ENCODE measurements around the gene NUDT21.
"Not testable (repeated sequence)": the region's sequence is repeated elsewhere in the genome, so short reads cannot be mapped to it uniquely, and the experiment has no call there.

NUDT21 gene

GRCh38 chr16:56450986-56451752 lies at the start of gene NUDT21, which contains the start of gene OGFOD1:
NUDT21 (minus strand) TSS chr16:56451332; CDS start chr16:56451202, 130 bp downstream.
OGFOD1 (plus strand) TSS chr16:56451554; CDS start chr16:56451613, 59 bp downstream.
- DNase-seq: peak; percentile 94

DNA sequence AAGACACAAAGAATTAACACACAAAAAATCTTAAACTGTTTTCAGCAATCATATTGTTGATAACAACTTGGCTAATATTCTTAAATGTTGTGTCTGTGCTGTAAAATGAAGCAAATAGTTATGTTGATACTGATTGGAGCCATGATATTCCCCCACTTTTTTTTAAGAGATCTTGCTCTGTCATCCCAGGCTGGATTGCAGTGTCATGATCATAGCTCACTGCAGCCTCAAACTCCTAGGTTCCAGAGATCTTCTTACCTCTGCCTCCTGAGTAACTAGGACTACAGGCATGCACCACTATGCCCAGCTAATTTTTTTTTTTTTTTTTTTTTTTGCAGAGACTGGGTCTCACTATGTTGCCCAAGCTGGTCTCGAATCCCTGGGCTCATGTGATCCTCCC lies 42.7 kb upstream of the NUDT21 start:
- no peak for DNase-seq

DNA sequence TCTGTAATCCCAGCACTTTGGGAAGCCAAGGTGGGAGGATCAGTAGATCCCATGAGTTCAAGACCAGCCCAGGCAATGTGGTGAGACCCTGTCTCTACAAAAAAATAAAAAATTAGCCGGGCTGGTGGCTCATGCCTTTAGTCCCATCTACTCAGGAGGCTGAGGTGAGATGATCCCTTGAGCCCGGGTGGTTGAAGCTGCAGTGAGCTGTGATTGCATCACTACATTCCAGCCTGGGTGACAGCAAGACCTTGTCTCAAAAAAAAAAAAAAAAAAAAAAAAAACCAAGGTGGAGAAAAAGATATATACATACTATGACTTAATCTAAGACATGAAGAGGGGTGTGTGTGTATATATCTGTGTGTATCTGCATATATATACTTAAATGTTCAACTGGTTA lies 42.0 kb upstream of the NUDT21 start:
- no peak for DNase-seq

DNA sequence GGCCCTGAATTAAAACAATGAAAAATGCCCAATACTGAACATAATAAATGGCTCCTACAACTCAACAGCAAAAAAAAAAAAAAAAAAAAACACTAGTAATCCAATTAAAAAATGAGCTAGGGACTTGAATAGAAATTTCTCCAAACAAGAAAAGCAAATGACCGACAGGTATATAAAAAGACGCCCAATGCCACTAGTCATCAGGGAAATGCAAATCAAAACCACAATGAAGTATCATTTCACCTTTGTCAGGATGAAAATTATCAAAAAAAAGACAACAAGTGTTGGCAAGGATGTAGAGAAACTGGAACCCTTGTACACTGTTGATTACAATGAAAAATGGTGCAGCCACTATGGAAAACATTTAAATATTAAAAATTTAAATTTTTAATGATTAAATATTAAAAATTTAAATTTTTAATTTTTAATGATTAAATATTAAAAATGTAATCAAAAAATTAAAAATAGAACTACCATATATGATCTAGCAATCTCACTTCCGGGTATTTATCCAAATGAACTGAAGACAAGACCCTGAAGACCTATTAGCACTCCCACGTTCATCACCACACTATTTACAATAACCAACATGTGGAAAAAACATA lies 40.6 kb upstream of the NUDT21 start:
- DNase-seq: no peak

DNA sequence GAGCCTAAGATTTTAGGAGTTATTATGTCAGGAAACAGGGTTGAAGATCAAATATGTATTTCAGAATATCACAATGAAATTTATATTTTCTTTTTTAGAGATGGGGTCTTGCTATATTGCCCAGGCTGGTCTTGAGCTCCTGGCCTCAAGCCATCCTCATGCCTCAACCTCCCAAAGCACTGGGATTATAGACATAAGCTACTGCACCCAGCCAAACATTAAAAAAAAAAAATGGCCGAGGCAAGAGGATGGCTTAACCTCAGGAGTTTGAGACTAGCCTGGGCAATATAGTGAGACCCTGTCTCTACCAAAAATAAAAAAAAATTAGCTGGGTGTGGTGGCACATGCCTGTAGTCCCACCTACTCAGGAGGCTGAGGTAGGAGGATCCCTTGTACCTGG lies 37.7 kb upstream of the NUDT21 start:
- DNase-seq: not testable (repeated sequence)

DNA sequence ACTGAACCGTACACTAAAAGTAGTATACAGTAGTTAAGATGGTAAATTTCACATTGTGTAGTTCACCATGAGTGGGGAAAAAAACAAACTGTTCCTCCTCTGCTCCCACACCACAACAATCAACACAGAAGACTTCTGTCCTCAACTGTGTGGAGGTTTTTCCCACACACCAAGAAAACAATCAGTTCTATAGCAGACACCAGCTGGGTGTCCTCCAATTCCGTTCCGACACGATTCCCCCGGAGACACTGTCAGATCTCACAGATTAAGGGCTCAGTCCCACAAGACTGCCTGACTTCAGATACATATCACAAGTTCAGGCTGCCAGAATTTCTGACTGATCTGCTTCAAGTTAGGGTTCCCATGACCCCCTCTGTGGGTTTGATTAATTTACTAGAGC lies 36.9 kb upstream of the NUDT21 start:
- no peak for DNase-seq

- DNase-seq: no peak
Observed at GRCh38 chr16:56483394-56483793, 32.3 kb upstream of the NUDT21 start.

- DNase-seq: no peak
Observed at GRCh38 chr16:56482683-56483236, 31.6 kb upstream of the NUDT21 start.

- DNase-seq: no peak
Observed at GRCh38 chr16:56481468-56482122, 30.5 kb upstream of the NUDT21 start.

GRCh38 chr16:56480776-56481467 lies 29.8 kb upstream of the NUDT21 start:
- no peak for DNase-seq

GRCh38 chr16:56479469-56479868 lies 28.3 kb upstream of the NUDT21 start:
- DNase-seq: no peak

GRCh38 chr16:56478281-56479049 lies 27.3 kb upstream of the NUDT21 start:
- no peak for DNase-seq

DNA sequence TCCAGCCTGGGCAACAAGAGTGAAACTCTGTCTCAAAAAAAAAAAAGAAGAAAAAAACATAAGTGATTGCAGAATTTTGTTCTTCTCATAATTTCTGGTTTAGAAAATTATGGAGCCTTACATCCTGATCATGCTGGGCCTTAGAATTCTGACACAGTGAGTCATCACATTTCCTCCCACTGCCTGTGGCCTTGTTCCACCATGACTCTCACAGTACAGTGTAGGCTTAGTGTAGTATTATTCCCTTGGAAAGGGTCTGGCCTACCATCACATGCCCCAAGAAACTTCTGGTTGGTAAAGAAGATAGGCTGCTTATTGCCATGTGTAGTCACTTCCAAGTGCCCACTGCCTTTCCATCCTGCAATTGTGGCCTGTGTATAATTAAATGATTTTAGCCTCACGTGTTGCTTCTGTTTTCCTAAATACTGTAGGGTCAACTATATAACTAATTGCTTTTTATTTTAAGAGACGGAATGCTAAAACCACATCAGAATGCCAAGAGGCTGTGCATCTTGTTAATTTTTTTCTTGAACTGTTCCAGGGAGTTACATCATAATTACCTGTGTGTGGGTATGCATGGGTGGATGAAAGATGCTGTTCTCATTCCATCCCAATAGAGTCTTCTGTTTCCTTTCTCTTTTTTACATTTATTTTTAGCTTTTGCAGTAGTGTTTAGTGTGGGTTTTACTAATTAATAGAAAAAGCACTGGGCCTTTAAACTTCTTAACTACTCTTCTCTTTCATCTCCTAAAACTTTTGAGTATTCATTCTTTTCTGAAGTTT lies 26.2 kb upstream of the NUDT21 start:
- no peak for DNase-seq

DNA sequence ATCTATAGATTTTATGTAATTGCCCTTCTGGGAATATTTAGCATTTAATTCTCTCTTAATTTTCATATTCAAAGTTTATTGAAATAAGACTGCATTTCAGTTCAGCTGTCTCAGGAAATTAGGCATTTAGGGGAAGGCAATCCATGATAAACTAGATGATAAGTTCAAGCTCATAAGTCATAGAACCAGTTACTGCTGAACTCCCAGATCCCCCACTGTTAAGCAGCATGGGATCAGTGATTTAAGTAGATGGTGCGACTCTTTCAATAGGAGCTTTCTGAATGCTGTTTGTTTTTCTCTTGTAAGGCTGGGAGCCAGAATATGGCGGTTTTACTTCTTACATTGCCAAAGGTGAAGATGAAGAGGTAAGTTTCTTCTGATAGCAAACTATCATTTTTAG lies 24.1 kb upstream of the NUDT21 start:
- DNase-seq: no peak

- no peak for DNase-seq
Observed at GRCh38 chr16:56470666-56471065, 19.5 kb upstream of the NUDT21 start.

DNA sequence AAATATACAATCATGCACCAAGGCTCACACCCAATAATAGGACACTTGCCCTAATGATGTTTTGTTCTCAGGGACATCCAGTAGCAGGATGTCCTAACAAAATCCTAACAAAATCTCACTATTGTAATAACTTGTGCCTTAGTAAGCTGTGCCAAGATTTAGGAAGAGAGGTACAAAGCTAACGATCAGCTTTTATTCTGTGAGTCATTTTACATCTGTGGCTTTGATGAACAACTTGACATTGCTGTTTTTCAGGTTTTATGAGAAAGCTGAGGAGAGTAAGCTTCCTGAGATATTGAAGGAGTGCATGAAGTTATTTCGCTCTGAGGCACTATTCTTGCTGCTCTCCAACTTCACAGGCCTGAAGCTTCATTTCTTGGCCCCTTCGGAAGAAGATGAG lies 19.1 kb upstream of the NUDT21 start:
- no peak for DNase-seq

DNA sequence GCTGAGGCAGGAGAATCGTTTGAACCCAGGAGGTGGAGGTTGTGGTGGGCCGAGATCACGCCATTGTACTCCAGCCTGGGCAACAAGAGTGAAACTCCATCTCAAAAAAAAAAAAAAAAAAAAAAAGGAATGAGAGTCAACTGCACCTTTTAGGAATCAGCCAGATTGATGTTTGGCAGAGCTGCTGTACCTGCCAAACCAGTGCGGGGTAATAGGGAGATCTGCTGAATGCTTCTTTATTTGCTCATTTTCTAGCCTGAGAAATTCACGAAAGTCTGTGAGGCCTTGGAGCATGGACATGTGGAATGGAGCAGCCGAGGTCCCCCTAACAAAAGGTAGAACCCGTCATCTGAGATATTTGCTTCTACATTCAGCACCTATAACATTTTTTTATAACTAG lies 18.6 kb upstream of the NUDT21 start:
- DNase-seq: no peak

DNA sequence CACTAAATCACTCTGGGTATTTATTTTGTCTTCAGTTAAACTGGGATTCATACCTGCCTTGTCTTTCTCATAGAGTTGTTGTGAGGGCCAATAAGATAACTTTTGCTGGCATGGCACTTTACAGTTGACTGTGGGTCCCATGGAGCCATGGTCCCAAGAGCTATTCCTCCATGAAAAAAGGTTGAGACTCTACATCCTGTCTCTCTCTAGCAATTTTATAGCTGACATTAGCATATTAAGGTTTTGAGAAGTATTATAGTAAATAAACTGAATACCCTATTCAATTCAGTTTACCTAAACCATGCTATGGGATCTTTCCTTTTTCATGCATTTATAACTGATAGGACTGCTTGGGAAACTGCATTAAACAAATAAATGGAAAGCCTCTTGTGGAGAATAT lies 17.7 kb upstream of the NUDT21 start:
- DNase-seq: no peak

DNA sequence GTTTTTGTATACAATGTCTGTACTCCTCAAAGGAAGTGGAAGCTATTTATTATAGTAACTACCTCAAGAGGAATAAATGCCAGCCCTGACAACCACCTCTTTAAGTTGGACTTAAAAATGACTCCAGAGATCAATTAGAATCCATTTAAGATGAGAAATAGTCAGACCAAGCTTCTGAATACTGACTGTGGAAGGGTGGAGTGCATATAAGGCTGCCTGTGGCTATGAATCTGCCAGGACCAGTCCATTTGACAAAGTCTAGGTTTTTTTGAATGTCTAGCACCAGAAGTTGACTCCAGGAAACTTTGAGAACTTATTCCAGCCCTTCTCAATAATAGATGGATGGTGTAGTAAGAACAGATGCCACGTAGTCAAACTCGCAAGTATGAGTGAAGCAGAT lies 15.2 kb upstream of the NUDT21 start:
- no peak for DNase-seq

- DNase-seq: no peak
Observed at GRCh38 chr16:56463153-56463552, 12.0 kb upstream of the NUDT21 start.

DNA sequence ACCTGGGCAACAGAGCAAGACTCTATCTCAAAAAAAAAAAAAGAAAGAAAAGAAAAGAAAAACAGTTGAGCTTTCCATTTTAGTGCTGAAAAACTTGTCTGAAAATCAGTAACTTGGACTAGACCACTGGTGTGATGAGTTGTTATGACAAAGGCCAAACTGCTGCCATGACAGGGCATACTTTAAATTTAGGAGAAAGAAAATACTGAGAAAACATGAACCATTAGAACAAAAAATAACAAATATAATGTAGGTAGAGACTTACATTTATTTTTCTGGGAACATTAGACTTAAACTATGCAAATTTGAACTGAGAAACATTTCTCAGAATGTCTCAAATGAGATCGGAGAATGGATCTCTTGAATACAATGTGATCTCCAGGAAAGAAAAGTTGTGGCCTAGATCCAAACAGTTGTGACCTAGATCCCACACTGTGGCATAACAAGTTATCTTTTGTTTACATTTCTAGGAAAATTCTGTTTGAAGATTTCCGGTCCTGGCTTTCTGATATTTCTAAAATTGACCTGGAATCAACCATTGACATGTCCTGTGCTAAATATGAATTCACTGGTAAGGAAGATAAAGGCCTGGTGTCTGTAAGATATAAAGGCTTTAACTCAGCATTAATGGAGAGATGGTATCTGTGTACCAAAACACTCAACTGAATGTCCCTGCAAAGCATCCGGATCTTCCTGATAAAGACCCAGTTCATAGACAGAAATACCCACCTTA lies 11.1 kb upstream of the NUDT21 start:
- no peak for DNase-seq
